Activated B cell treated with CpG ODN at 0.5 μM for 24 hours (primary cell): ENCODE data around the gene DNAJC9. TPM values are rescaled to one million over a fixed set of nuclear protein-coding genes. Genes with fewer than 3 reads are reported as not detected.

Experiments used
- ATAC-seq: fragments of 200-7000 bp; cut with Tn5 transposase; one replicate; pipeline ENCODE4 v1.10.0; 2021; ENCODE audit warnings: low read depth, mild to moderate bottlenecking, moderate library complexity
- CTCF ChIA-PET: fragments of 350-600 bp; sonication (Branson Sonifier 250); formaldehyde crosslinking; loops from one replicate; lab custom pipeline; 2021; ENCODE audit warnings: antibody characterized with exemption; lab: Charles Lee
- POLR2A ChIA-PET: fragments of 350-600 bp; sonication (Branson Sonifier 250); formaldehyde crosslinking; loops from one replicate; lab custom pipeline; 2021; ENCODE audit warnings: antibody characterized with exemption; lab: Charles Lee
- DNase-seq: peaks from one replicate; pipeline ENCODE4 v3.0.0; 2022
- H3K27ac Mint-ChIP-seq: one replicate; pipeline ENCODE4 v1.8.0; 2020; ENCODE audit warnings: mixed read lengths
- H3K27me3 Mint-ChIP-seq: one replicate; pipeline ENCODE4 v1.8.0; 2021; ENCODE audit warnings: mixed read lengths
- H3K36me3 Mint-ChIP-seq: one replicate; pipeline ENCODE4 v1.8.0; 2021; ENCODE audit warnings: low read depth, mixed read lengths
- H3K4me1 Mint-ChIP-seq: one replicate; pipeline ENCODE4 v1.8.0; 2021; ENCODE audit warnings: mixed read lengths
- H3K4me3 Mint-ChIP-seq: one replicate; pipeline ENCODE4 v1.8.0; 2020; ENCODE audit warnings: mild to moderate bottlenecking, mixed read lengths
- H3K9me3 Mint-ChIP-seq: one replicate; pipeline ENCODE4 v1.8.0; 2020; ENCODE audit warnings: mixed read lengths
- intact Hi-C: fragments of 100-400 bp; cut with micrococcal nuclease; formaldehyde crosslinking; loops from one replicate; pipeline ENCODE4 v1.15.1; 2024
- total RNA-seq: library from RNA; stranded (reverse); gene quantifications from 2 replicates; pipeline ENCODE4 v1.2.3, GENCODE V29; 2022
- TF ChIP-seq, protein P1 (sequence below): fragments of 200-600 bp; IDR thresholded peaks from one replicate; pipeline ENCODE4 v1.8.0; 2022; ENCODE audit warnings: antibody characterized with exemption, mild to moderate bottlenecking

DNAJC9 gene
- total RNA-seq, 1 donor from 2014 or later = 22.8 TPM

DNA sequence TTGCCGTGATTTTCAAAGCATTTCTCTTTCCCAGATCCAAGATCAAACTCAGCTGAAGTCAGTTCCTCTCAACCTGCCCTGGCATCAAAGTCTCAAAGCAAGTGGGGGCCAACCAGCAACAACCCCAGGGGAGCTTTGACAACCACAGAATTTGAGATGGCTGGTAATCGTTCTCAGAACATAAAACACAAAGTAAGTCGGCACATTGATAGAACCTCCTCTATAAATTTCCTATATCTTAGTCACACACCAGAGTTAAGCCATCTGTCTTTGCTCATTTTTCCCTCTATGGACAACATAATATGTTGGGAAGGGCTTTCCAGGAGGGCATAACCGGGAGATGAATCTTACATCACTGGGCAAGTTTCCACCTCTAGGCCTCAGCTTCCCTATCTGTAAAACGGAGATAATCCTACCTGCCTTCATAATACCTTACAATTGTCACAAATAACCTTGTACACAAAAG lies 1.2 kb upstream of the DNAJC9 start:
- no peak for DNase-seq
- Mint-ChIP-seq H3K27ac (peak overlapping the region; percentile 93), H3K4me3 (peak overlapping the region; percentile 93), H3K27me3 (no peaks in the 10 kb centered on the region), H3K9me3 (no peaks in the 10 kb centered on the region), H3K4me1 (peaks cover 67% of the 10 kb centered on the region), H3K36me3 (peaks cover 73% of the 10 kb centered on the region)
- CTCF ChIA-PET = no interaction called here
- intact Hi-C loops = loop anchor here (10.0 kb wide), 1 partner anchor 553 kb away; the partner anchor contains the start of gene MCU
- POLR2A ChIA-PET = no interaction called here
- no peak for ATAC-seq
- TF ChIP-seq, protein P1, sequence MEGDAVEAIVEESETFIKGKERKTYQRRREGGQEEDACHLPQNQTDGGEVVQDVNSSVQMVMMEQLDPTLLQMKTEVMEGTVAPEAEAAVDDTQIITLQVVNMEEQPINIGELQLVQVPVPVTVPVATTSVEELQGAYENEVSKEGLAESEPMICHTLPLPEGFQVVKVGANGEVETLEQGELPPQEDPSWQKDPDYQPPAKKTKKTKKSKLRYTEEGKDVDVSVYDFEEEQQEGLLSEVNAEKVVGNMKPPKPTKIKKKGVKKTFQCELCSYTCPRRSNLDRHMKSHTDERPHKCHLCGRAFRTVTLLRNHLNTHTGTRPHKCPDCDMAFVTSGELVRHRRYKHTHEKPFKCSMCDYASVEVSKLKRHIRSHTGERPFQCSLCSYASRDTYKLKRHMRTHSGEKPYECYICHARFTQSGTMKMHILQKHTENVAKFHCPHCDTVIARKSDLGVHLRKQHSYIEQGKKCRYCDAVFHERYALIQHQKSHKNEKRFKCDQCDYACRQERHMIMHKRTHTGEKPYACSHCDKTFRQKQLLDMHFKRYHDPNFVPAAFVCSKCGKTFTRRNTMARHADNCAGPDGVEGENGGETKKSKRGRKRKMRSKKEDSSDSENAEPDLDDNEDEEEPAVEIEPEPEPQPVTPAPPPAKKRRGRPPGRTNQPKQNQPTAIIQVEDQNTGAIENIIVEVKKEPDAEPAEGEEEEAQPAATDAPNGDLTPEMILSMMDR = no peak

DNA sequence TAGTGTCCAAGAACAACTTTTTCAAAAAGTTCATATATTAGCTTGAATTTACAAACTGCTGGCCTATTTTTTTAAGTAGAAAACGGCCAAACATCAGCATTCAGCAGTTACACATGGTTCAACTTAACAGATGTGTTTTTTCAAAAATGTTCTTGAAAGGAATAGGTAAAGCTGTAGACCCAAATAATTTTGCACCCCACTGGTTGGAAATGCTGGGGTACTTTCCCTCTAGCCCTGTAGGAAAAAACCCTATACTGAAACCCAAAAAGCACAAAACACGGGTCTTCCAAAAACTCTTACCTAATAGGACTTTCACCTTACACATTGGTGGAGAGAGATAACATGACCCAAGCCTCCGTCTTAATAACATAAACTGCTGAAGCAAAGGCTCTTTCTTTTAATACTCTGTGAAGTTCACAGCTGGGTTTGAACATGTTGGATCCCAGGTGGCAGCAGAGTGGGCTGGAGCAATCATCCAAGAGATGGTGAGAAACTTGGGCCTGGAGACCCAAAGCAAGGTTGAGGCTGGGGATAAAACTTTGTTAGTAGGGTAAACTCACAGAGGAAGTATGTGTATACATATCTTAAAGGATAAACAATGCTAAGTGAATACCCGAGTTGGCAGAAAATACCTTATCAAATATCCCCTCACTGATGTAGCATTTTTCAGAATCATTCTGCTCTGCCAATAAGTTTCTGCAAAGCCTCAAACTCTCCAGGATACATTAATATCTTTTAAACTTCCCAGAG lies 629 bp upstream of the DNAJC9 start:
- TF ChIP-seq, protein P1 = no peak
- DNase-seq = no peak
- POLR2A ChIA-PET = interaction anchor here (0.6 to 2.3 kb wide), 12 partner anchors 9 to 1590 kb away, joined by 3 to 18 read pairs (median 5); partner anchors contain the start of genes CHCHD1, ECD, FAM149B1 and MICU1
- peaks cover 61% of the 10 kb centered on the region for H3K4me1 Mint-ChIP-seq
- no peaks in the 10 kb centered on the region for H3K27me3 Mint-ChIP-seq
- peak overlapping the region; percentile 93 for H3K27ac Mint-ChIP-seq
- H3K4me3 Mint-ChIP-seq = peak overlapping the region; percentile 93
- no peak for ATAC-seq
- H3K9me3 Mint-ChIP-seq = no peaks in the 10 kb centered on the region
- CTCF ChIA-PET = no interaction called here
- intact Hi-C loops = loop anchor here (1.0 to 10.0 kb wide), 7 partner anchors 79 to 553 kb away; partner anchors contain the start of genes CFAP70, ECD, FAM149B1 and MCU
- peaks cover 76% of the 10 kb centered on the region for H3K36me3 Mint-ChIP-seq

DNA sequence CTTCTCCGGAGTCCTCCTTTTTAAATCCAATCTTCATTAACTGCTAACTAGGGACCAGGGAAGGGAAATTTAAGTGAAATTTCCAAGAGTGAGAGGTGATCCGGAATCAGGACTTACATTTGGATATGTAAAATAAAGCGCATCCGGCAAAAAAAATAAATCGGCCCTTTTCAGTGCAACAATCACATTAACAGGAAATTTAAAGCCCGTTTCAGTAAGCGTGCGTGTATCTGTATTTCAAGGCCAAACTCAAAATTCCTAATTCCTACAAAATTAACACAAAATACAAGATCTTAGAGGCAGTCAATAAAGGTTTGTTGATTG lies 771 bp downstream of the DNAJC9 start:
- POLR2A ChIA-PET = interaction anchor here (0.9 to 2.3 kb wide), 6 partner anchors 10 to 397 kb away, joined by 3 to 18 read pairs (median 8); partner anchors contain the start of genes NUDT13 and PPP3CB
- Mint-ChIP-seq H3K9me3 (no peaks in the 10 kb centered on the region), H3K4me3 (peak overlapping the region; percentile 93), H3K36me3 (peaks cover 76% of the 10 kb centered on the region), H3K27ac (peak overlapping the region; percentile 93), H3K4me1 (peaks cover 50% of the 10 kb centered on the region), H3K27me3 (no peaks in the 10 kb centered on the region)
- CTCF ChIA-PET = no interaction called here
- DNase-seq (no peak), ATAC-seq (no peak)
- TF ChIP-seq, protein P1 = no peak
- intact Hi-C loops = loop anchor here (2.0 to 10.0 kb wide), 2 partner anchors 379 to 551 kb away; partner anchors contain the start of gene MCU

DNA sequence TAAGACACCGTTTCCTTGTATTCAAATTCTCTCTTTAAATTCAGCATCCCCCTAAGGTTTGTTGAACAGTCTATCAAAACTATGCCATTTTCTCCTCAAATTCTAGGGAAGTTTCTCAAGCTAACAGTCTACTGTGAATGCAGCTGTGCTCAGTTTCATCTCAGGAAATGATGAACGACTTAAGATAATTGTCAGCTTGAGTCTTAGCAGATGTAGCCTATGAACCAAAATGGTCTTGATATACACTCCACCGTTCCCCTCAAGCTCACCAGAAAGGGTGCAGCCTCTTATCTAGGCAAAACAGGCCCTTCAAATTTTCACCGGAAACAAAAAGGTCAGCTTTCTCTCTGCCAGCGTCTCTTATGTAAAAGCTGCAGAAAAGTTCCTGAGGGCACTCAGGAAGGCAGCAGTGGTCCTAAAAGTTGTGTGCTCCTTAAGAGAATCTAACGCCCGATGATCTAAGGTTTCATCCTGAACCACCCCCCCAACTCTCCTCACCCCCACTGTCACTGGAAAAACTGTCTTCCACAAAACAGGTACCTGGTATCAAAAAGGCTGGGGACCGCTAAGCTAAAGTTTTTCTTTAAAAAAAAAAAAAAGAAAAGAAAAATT lies 2.1 kb downstream of the DNAJC9 start:
- no peak for ATAC-seq
- TF ChIP-seq, protein P1 = no peak
- Mint-ChIP-seq H3K36me3 (peaks cover 79% of the 10 kb centered on the region), H3K27ac (peak overlapping the region; percentile 46), H3K4me3 (no peak overlapping the region), H3K27me3 (no peaks in the 10 kb centered on the region), H3K4me1 (peaks cover 38% of the 10 kb centered on the region), H3K9me3 (no peaks in the 10 kb centered on the region)
- ChIA-PET POLR2A (interaction anchor here (0.6 kb wide), 2 partner anchors 473 to 602 kb away, joined by 4 to 8 read pairs; no protein-coding TSS in a partner anchor), CTCF (no interaction called here)
- no peak for DNase-seq
- intact Hi-C loops = loop anchor here (1.0 to 10.0 kb wide), 2 partner anchors 8 to 550 kb away; partner anchors contain the start of gene MCU
